HepG2 (cell line): Measurements from ENCODE around the gene ZC3H15. TPM values are rescaled to one million over a fixed set of nuclear protein-coding genes. Genes with fewer than 3 reads are reported as not detected.

ENCODE experiments used
- ATAC-seq: fragments of 200-7000 bp; cut with Tn5 transposase; 3 replicates; pipeline ENCODE4 v1.9.1; 2020; ENCODE audit warnings: mild to moderate bottlenecking, moderate library complexity
- BruUV-seq: library from RNA; stranded (reverse); fragments of 400-500 nt; replicated peaks from 2 replicates; lab custom pipeline; 2021; lab: Mats Ljungman, UMichigan
- CTCF ChIA-PET: fragments of 300-600 bp; formaldehyde crosslinking; extraction: SDS; loops from one replicate; lab custom pipeline; 2021; ENCODE audit warnings: low total read pairs, inconsistent platforms, low intra/inter-chr PET ratio; lab: Yijun Ruan, JAX
- POLR2A ChIA-PET: fragments of 350-600 bp; sonication (Branson Sonifier 250); formaldehyde crosslinking; loops from one replicate; lab custom pipeline; 2020; ENCODE audit warnings: antibody characterized with exemption, inconsistent platforms; lab: Yijun Ruan, JAX
- DNase-seq: peaks from one replicate; pipeline ENCODE4 v3.0.0-alpha.2; 2015; ENCODE audit warnings: low spot score
- FAIRE-seq: peaks from 3 replicates; lab custom pipeline; 2011; peaks lifted over from hg19 to GRCh38; lab: Jason Lieb, UNC
- H2AFZ ChIP-seq: one replicate; pipeline ENCODE4 v1.6.1; 2011; ENCODE audit warnings: low read length, inconsistent platforms
- H3K27ac ChIP-seq: fragments of 300-600 bp; 3 replicates; pipeline ENCODE4 v1.8.0; 2011; ENCODE audit warnings: mixed run types, mild to moderate bottlenecking, mixed read lengths, low read length, inconsistent platforms; ENCODE audit not compliant: insufficient read depth; ENCODE audit errors: extremely low read length
- H3K27me3 ChIP-seq, 2 experiments: fragments of 200-600 bp in 1 of 2; 2 replicates in 1 of 2; 3 replicates in 1 of 2; pipeline versions ENCODE4 v1.6.0 to v1.8.0; 2011; ENCODE audit warnings: low read length in 2 of 2, mild to moderate bottlenecking in 2 of 2, moderate library complexity in 2 of 2, inconsistent platforms in 1 of 2; ENCODE audit not compliant: insufficient read depth in 2 of 2, control insufficient read depth in 1 of 2
- H3K36me3 ChIP-seq, 2 experiments: fragments of 200-600 bp in 1 of 2; replicated peaks in 1 of 2; 2 replicates in 1 of 2; 3 replicates in 1 of 2; pipeline versions ENCODE4 v1.5.1 to v1.8.0; 2011; ENCODE audit warnings: low read length in 2 of 2, inconsistent platforms in 1 of 2; ENCODE audit not compliant: insufficient read depth in 2 of 2, control insufficient read depth in 1 of 2
- H3K4me1 ChIP-seq: 2 replicates; pipeline ENCODE4 v1.5.1; 2012; ENCODE audit warnings: low read length, inconsistent platforms; ENCODE audit not compliant: insufficient read depth
- H3K4me2 ChIP-seq: 2 replicates; pipeline ENCODE4 v1.6.0; 2011; ENCODE audit warnings: low read depth, low read length, inconsistent platforms
- H3K4me3 ChIP-seq, 3 experiments: fragments of 200-600 bp in 1 of 3; sonication (generic), shearing (Covaris generic) in 1 of 3; replicated peaks in 1 of 3; 2 replicates each; pipeline ENCODE4 v1.5.1; 2011 to 2016; ENCODE audit warnings: low read length in 3 of 3, inconsistent platforms in 2 of 3, low read depth in 2 of 3, mild to moderate bottlenecking in 2 of 3, control low read depth in 1 of 3, mixed read lengths in 1 of 3; ENCODE audit not compliant: insufficient read depth in 1 of 3
- H3K79me2 ChIP-seq: one replicate; pipeline ENCODE4 v1.6.1; 2011; ENCODE audit warnings: low read length, inconsistent platforms; ENCODE audit not compliant: insufficient read depth
- H3K9ac ChIP-seq: 2 replicates; pipeline ENCODE4 v1.6.0; 2011; ENCODE audit warnings: mild to moderate bottlenecking, low read depth, low read length, inconsistent platforms; ENCODE audit not compliant: insufficient read depth
- H3K9me3 ChIP-seq: 2 replicates; pipeline ENCODE4 v1.5.1; 2012; ENCODE audit warnings: mild to moderate bottlenecking, low read length
- H4K20me1 ChIP-seq: 2 replicates; pipeline ENCODE4 v1.6.0; 2011; ENCODE audit warnings: inconsistent platforms, mild to moderate bottlenecking, low read length, moderate library complexity; ENCODE audit not compliant: insufficient read depth
- ATF7 ChIP-seq, 2 experiments: fragments of 450-650 bp in 1 of 2; sonication (generic) in 1 of 2; formaldehyde crosslinking in 1 of 2; IDR thresholded peaks; 2 replicates each; pipeline versions ENCODE4 v1.4.0 to v1.6.1; 2016 to 2020; ENCODE audit warnings: antibody characterized with exemption in 1 of 2, mild to moderate bottlenecking in 1 of 2, missing genetic modification reagents in 1 of 2
- GATAD2A ChIP-seq: IDR thresholded peaks from 2 replicates; pipeline ENCODE4 v1.6.1; 2016
- MLLT10 ChIP-seq: sonication (generic); formaldehyde crosslinking; IDR thresholded peaks from 2 replicates; pipeline ENCODE4 v1.4.0; 2020; ENCODE audit warnings: missing genetic modification reagents
- SP140L ChIP-seq: sonication (generic); formaldehyde crosslinking; IDR thresholded peaks from 2 replicates; pipeline ENCODE4 v1.4.0; 2020; ENCODE audit warnings: missing genetic modification reagents, borderline replicate concordance
- ZNF10 ChIP-seq: sonication (generic); formaldehyde crosslinking; IDR thresholded peaks from 2 replicates; pipeline ENCODE4 v1.4.0; 2020; ENCODE audit warnings: mild to moderate bottlenecking, low read depth, missing genetic modification reagents, borderline replicate concordance
- ZNF317 ChIP-seq: sonication (generic); formaldehyde crosslinking; IDR thresholded peaks from 2 replicates; pipeline ENCODE4 v1.5.0; 2020; ENCODE audit warnings: mild to moderate bottlenecking, missing genetic modification reagents
- ZNF883 ChIP-seq: sonication (generic); formaldehyde crosslinking; IDR thresholded peaks from 2 replicates; pipeline ENCODE4 v1.5.1; 2020; ENCODE audit warnings: mild to moderate bottlenecking, missing genetic modification reagents; ENCODE audit errors: not compliant biosample characterization
- WGBS: methylation state at CpG from one replicate; pipeline ENCODE4 v1.1.6; 2017; ENCODE audit warnings: low lambda C conversion rate; 5-methylcytosine and 5-hydroxymethylcytosine counted together
- in situ Hi-C: cut with HindIII; loops from 2 replicates; pipeline ENCODE4 v1.10.0; 2017; ENCODE audit warnings: low pct_unique_long_range_greater_than_20kb; ENCODE audit not compliant: extremely low pct_ligation_motif_present
- intact Hi-C: fragments of 100-400 bp; cut with micrococcal nuclease; formaldehyde crosslinking; loops from one replicate; pipeline ENCODE4 v1.10.0; 2022; ENCODE audit not compliant: unreplicated experiment
- polyA plus RNA-seq, 8 experiments: library from polyadenylated mRNA; depleted of rRNA in 3 of 8; stranded (reverse) in 7 of 8; unstranded in 1 of 8; fragments of >200 nt; fragmentation: Illumina TruSeq in 4 of 8; extraction: Trizol in 4 of 8; gene quantifications; 2 replicates each; pipeline versions ENCODE4 v1.2.1 to v1.2.3, GENCODE V29; 2011 to 2016; ENCODE audit warnings: low read depth in 4 of 8, missing spikeins in 1 of 8, mixed read lengths in 1 of 8; ENCODE audit not compliant: insufficient read depth in 1 of 8
- total RNA-seq, 5 experiments: library from RNA; depleted of rRNA; stranded (reverse); fragments of >200 nt; fragmentation: Illumina TruSeq; extraction: Trizol; gene quantifications; 2 replicates each; pipeline ENCODE4 v1.2.3, GENCODE V29; 2016; ENCODE audit warnings: low read depth in 1 of 5
- TF ChIP-seq, protein P1 (sequence below): IDR thresholded peaks from 2 replicates; pipeline ENCODE4 v1.6.1; 2016; ENCODE audit warnings: mild to moderate bottlenecking
- TF ChIP-seq, protein P2 (sequence below): sonication (generic); formaldehyde crosslinking; IDR thresholded peaks from 2 replicates; pipeline ENCODE4 v1.4.0; 2020; ENCODE audit warnings: missing genetic modification reagents
- TF ChIP-seq, protein P3 (sequence below): sonication (generic); formaldehyde crosslinking; IDR thresholded peaks from 2 replicates; pipeline ENCODE4 v1.8.1; 2023; ENCODE audit warnings: missing genetic modification reagents, mild to moderate bottlenecking, borderline replicate concordance
- TF ChIP-seq, protein P4 (sequence below): sonication (generic); formaldehyde crosslinking; IDR thresholded peaks from 2 replicates; pipeline ENCODE4 v1.8.0; 2022; ENCODE audit warnings: missing genetic modification reagents, mild to moderate bottlenecking, borderline replicate concordance

The ZC3H15 gene
- total and polyA plus RNA-seq, 2 of the 13 experiments (the other 11 are each of a cell fraction or from before 2014, with no cell fraction given), result 84.6 to 168 TPM

DNA sequence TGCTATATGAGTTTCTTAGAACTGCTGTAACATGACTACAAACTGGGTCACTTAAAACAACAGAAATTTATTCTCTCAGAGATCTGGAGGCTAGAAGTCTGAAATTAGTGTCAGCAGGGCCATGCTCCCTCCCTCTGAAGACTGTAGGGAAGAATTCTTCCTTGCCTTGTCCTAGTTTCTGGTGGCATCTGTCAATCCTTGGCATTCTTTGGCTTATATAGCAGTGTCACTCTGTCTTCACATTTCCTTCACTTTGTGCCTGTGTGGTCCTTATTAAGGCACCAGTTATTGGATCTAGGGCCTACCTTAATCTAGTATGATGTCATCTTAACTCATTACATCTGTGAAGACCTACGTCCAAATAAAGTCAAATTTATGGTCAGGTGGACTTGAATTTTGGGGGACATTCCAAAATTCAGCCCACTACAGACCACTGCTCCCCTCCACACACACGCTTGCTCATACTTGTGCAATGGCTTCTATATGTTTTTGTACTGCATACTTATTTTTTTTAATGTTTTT is 7.6 kb downstream of the ZC3H15 start:
- Histone ChIP-seq H3K9me3 (no peaks in the 10 kb centered on the region), H3K36me3 (peaks cover 9 to 45% of the 10 kb centered on the region in 2 experiments), H3K4me2 (no peak overlapping the region), H2AFZ (no peak overlapping the region), H3K27me3 (no peaks in the 10 kb centered on the region), H3K4me1 (peaks cover 39% of the 10 kb centered on the region), H4K20me1 (peaks cover 48% of the 10 kb centered on the region), H3K27ac (no peak overlapping the region), H3K4me3 (no peak overlapping the region), H3K9ac (no peak overlapping the region), H3K79me2 (peaks cover 96% of the 10 kb centered on the region)
- CTCF ChIA-PET, result no interaction called here
- peak; percentile 34 for ATAC-seq
- in situ Hi-C loops, result no loop called here
- FAIRE-seq, result no peak
- WGBS, result 94% methylated on average over 2 of the region's 2 CpGs
- no peak for DNase-seq
- intact Hi-C loops, result no loop called here
- TF ChIP-seq, protein P1, sequence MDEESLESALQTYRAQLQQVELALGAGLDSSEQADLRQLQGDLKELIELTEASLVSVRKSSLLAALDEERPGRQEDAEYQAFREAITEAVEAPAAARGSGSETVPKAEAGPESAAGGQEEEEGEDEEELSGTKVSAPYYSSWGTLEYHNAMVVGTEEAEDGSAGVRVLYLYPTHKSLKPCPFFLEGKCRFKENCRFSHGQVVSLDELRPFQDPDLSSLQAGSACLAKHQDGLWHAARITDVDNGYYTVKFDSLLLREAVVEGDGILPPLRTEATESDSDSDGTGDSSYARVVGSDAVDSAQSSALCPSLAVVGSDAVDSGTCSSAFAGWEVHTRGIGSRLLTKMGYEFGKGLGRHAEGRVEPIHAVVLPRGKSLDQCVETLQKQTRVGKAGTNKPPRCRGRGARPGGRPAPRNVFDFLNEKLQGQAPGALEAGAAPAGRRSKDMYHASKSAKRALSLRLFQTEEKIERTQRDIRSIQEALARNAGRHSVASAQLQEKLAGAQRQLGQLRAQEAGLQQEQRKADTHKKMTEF (CRISPR knock-in tag), result no peak
- TF ChIP-seq MLLT10 (CRISPR knock-in tag) (no peak), ATF7 (IDR thresholded peaks at IDR 0.05) (peak; percentile 88), ATF7 (CRISPR knock-in tag; IDR thresholded peaks at IDR 0.05) (no peak)
- POLR2A ChIA-PET, result no interaction called here
- no TSS peak for BruUV-seq

DNA sequence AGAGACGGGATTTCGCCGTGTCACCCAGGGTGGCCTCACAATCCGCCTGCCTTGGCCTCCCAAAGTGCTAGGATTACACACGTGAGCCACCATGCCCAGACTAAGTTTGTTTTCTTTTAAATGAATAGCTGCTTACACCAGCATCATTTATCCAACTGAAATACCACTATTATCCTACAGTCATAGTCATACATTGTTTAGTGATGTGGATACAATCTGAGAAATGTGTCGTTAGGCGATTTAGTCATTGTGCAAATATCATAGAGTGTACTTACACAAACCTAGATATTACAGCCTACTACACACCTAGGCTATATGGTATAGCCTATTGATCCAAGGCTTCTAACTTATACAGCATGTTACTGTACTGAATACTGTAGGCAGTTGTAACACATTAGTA is 10.3 kb downstream of the ZC3H15 start:
- 98% methylated on average over 7 of the region's 7 CpGs for WGBS
- H3K79me2 ChIP-seq, result peaks cover 80% of the 10 kb centered on the region
- peaks cover 11% of the 10 kb centered on the region for H3K4me1 ChIP-seq
- FAIRE-seq (no peak), DNase-seq (no peak), ATAC-seq (no peak)
- CTCF ChIA-PET, result no interaction called here
- H3K9ac ChIP-seq, result no peak overlapping the region
- intact Hi-C loops (no loop called here), in situ Hi-C loops (no loop called here)
- H3K27me3 ChIP-seq, result no peaks in the 10 kb centered on the region
- no TSS peak for BruUV-seq
- peaks cover 34% of the 10 kb centered on the region for H4K20me1 ChIP-seq
- no peak overlapping the region for H2AFZ ChIP-seq
- H3K4me3 ChIP-seq, result no peak overlapping the region
- H3K9me3 ChIP-seq, result no peaks in the 10 kb centered on the region
- no peak overlapping the region for H3K27ac ChIP-seq
- POLR2A ChIA-PET, result interaction anchor here (0.9 kb wide), 1 partner anchor 10 kb away, joined by 5 read pairs; the partner anchor contains the start of gene ZC3H15
- H3K36me3 ChIP-seq, result peaks cover 15 to 71% of the 10 kb centered on the region in 2 experiments
- H3K4me2 ChIP-seq, result no peak overlapping the region
- no peak for TF ChIP-seq ZNF883
- no peak for TF ChIP-seq ZNF317 (CRISPR knock-in tag)
- TF ChIP-seq, protein P2, sequence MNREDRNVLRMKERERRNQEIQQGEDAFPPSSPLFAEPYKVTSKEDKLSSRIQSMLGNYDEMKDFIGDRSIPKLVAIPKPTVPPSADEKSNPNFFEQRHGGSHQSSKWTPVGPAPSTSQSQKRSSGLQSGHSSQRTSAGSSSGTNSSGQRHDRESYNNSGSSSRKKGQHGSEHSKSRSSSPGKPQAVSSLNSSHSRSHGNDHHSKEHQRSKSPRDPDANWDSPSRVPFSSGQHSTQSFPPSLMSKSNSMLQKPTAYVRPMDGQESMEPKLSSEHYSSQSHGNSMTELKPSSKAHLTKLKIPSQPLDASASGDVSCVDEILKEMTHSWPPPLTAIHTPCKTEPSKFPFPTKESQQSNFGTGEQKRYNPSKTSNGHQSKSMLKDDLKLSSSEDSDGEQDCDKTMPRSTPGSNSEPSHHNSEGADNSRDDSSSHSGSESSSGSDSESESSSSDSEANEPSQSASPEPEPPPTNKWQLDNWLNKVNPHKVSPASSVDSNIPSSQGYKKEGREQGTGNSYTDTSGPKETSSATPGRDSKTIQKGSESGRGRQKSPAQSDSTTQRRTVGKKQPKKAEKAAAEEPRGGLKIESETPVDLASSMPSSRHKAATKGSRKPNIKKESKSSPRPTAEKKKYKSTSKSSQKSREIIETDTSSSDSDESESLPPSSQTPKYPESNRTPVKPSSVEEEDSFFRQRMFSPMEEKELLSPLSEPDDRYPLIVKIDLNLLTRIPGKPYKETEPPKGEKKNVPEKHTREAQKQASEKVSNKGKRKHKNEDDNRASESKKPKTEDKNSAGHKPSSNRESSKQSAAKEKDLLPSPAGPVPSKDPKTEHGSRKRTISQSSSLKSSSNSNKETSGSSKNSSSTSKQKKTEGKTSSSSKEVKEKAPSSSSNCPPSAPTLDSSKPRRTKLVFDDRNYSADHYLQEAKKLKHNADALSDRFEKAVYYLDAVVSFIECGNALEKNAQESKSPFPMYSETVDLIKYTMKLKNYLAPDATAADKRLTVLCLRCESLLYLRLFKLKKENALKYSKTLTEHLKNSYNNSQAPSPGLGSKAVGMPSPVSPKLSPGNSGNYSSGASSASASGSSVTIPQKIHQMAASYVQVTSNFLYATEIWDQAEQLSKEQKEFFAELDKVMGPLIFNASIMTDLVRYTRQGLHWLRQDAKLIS (CRISPR knock-in tag), result no peak
- TF ChIP-seq, protein P3, sequence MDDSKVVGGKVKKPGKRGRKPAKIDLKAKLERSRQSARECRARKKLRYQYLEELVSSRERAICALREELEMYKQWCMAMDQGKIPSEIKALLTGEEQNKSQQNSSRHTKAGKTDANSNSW (CRISPR knock-in tag), result no peak
- TF ChIP-seq GATAD2A (CRISPR knock-in tag), result no peak
- TF ChIP-seq SP140L (CRISPR knock-in tag), result no peak
- TF ChIP-seq, protein P4, sequence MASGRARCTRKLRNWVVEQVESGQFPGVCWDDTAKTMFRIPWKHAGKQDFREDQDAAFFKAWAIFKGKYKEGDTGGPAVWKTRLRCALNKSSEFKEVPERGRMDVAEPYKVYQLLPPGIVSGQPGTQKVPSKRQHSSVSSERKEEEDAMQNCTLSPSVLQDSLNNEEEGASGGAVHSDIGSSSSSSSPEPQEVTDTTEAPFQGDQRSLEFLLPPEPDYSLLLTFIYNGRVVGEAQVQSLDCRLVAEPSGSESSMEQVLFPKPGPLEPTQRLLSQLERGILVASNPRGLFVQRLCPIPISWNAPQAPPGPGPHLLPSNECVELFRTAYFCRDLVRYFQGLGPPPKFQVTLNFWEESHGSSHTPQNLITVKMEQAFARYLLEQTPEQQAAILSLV (CRISPR knock-in tag), result no peak
- no peak for TF ChIP-seq ZNF10 (CRISPR knock-in tag)
